ENCODE data around the gene DGKG.

Gene DGKG

GRCh38 chr3:186224041-186224610 lies 137.9 kb downstream of the DGKG start:
- no peak overlapping the region for H3K4me3 ChIP-seq (replicated peaks; ENCODE audit: low read depth, low read length)
- no peak for DNase-seq (ENCODE audit: low read depth)
- TF ChIP-seq, protein P1, sequence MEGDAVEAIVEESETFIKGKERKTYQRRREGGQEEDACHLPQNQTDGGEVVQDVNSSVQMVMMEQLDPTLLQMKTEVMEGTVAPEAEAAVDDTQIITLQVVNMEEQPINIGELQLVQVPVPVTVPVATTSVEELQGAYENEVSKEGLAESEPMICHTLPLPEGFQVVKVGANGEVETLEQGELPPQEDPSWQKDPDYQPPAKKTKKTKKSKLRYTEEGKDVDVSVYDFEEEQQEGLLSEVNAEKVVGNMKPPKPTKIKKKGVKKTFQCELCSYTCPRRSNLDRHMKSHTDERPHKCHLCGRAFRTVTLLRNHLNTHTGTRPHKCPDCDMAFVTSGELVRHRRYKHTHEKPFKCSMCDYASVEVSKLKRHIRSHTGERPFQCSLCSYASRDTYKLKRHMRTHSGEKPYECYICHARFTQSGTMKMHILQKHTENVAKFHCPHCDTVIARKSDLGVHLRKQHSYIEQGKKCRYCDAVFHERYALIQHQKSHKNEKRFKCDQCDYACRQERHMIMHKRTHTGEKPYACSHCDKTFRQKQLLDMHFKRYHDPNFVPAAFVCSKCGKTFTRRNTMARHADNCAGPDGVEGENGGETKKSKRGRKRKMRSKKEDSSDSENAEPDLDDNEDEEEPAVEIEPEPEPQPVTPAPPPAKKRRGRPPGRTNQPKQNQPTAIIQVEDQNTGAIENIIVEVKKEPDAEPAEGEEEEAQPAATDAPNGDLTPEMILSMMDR (IDR thresholded peaks at IDR 0.05; ENCODE audit: low read length, missing control alignments), result no peak

GRCh38 chr3:186223476-186223875 lies 138.6 kb downstream of the DGKG start:
- H3K4me3 ChIP-seq (replicated peaks; ENCODE audit: low read depth, low read length), result no peak overlapping the region
- no peak for DNase-seq (ENCODE audit: low read depth)
- TF ChIP-seq, protein P1 (IDR thresholded peaks at IDR 0.05; ENCODE audit: low read length, missing control alignments), result no peak

GRCh38 chr3:186221760-186222378 lies 140.2 kb downstream of the DGKG start:
- TF ChIP-seq, protein P1 (IDR thresholded peaks at IDR 0.05; ENCODE audit: low read length, missing control alignments), result no peak
- DNase-seq (ENCODE audit: low read depth), result no peak

GRCh38 chr3:186220911-186221645 lies 141.0 kb downstream of the DGKG start:
- TF ChIP-seq, protein P1 (IDR thresholded peaks at IDR 0.05; ENCODE audit: low read length, missing control alignments), result no peak
- H3K4me3 ChIP-seq (replicated peaks; ENCODE audit: low read depth, low read length), result no peak overlapping the region

More at GRCh38 chr3:186221760-186222378, 140.2 kb downstream of the DGKG start:
- H3K4me3 ChIP-seq (replicated peaks; ENCODE audit: low read depth, low read length), result no peak overlapping the region

DNA sequence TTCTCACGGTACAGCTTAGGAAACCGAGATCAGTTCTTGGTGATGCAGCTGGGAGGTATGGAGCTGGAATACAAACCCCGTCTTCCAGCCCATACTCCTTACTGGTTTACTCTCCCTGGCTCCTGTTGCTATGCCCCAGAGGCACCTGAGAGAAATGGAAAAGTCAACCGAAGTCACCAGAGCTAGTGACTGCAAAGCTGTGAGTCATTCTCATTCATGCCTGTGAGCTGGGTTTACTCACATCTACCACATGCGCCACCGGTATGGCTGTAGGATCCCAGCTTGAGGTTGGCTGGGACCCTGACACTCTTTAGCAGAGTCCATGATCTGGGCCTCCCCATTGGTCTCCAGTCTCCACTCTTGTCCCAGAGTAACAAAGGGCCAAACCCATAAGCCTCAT lies 141.7 kb downstream of the DGKG start:
- no peak for DNase-seq (ENCODE audit: low read depth)
- H3K4me3 ChIP-seq (replicated peaks; ENCODE audit: low read depth, low read length), result no peak overlapping the region
- TF ChIP-seq, protein P1 (IDR thresholded peaks at IDR 0.05; ENCODE audit: low read length, missing control alignments), result no peak

More at GRCh38 chr3:186220911-186221645, 141.0 kb downstream of the DGKG start:
- DNase-seq (ENCODE audit: low read depth), result no peak

DNA sequence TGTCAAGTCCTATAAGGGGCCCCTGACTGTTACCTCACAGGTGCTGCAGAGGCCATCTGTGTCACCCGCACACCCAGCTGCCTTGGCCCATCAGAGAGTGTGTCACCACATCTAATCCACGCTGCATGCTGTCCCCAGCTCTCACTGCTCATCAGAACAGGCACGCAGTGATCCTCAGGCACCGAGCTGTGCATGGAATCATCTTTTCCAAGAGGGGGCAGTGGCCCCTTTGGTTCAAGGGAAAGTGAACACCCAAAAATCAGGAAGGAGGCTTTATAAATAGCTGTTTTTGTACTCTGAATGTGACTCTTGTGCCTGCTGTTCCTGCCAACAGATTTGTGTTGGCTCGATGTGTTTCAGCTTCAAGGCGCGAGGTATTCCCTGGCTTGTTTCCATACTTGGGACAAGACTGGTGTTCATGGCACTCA lies 142.8 kb downstream of the DGKG start:
- no peak for DNase-seq (ENCODE audit: low read depth)
- H3K4me3 ChIP-seq (replicated peaks; ENCODE audit: low read depth, low read length), result no peak overlapping the region
- TF ChIP-seq, protein P1 (IDR thresholded peaks at IDR 0.05; ENCODE audit: low read length, missing control alignments), result no peak

Measured in fibroblast of pulmonary artery (primary cell).